ENCODE results near the gene AATF. TPM values are rescaled to one million over a fixed set of nuclear protein-coding genes. Genes with fewer than 3 reads are reported as not detected.

Gene AATF
- polyA plus RNA-seq, 3 donors: 24.3 to 57.9 (median 41.1) TPM

DNA sequence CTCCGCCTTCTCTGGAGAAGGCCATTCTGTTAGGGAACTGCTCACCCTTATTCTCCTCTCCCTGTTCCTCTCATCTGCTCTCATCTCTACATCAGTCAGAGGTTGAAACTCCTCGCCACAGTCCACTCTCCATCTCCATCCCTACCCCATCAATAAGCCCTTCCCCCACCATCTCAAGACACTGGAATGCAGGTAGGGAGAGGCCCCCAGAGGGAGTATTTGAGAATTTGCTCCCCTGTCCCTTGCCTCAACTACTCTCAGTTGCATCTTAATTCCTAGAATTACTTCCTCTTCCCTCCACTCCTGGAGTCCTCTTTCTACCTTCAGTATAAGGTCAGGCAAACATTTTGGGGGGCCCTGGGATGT, 2.0 kb upstream of the AATF start:
- intact Hi-C loops (cut with micrococcal nuclease): loop anchor here (2.0 to 10.0 kb wide), 2 partner anchors 14 to 342 kb away; partner anchors contain the start of gene MRM1 (in 1 of the 2)
- peaks cover 0 to 31% of the 10 kb centered on the region in 2 donors for H3K9me3 ChIP-seq (replicated peaks in 1 of 2; ENCODE audit: control insufficient read depth in 1 of 2, insufficient read depth in 1 of 2, low read length in 2 of 2)
- H2AFZ ChIP-seq (ENCODE audit: insufficient read depth, low read depth, low read length, poor library complexity, severe bottlenecking): no peak overlapping the region
- H3K27me3 ChIP-seq (ENCODE audit: control insufficient read depth in 2 of 2, insufficient read depth in 2 of 2, low read length in 2 of 2): peaks cover 61 to 64% of the 10 kb centered on the region in 2 donors
- TF ChIP-seq, protein P1, sequence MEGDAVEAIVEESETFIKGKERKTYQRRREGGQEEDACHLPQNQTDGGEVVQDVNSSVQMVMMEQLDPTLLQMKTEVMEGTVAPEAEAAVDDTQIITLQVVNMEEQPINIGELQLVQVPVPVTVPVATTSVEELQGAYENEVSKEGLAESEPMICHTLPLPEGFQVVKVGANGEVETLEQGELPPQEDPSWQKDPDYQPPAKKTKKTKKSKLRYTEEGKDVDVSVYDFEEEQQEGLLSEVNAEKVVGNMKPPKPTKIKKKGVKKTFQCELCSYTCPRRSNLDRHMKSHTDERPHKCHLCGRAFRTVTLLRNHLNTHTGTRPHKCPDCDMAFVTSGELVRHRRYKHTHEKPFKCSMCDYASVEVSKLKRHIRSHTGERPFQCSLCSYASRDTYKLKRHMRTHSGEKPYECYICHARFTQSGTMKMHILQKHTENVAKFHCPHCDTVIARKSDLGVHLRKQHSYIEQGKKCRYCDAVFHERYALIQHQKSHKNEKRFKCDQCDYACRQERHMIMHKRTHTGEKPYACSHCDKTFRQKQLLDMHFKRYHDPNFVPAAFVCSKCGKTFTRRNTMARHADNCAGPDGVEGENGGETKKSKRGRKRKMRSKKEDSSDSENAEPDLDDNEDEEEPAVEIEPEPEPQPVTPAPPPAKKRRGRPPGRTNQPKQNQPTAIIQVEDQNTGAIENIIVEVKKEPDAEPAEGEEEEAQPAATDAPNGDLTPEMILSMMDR (IDR thresholded peaks at IDR 0.05): no peak
- no peak overlapping the region for H3K4me3 ChIP-seq (replicated peaks in 1 of 3; ENCODE audit: low read depth in 2 of 3, low read length in 3 of 3)
- 60% methylated on average over 1 of the region's 2 CpGs for WGBS (ENCODE audit: insufficient coverage)
- H4K20me1 ChIP-seq (ENCODE audit: insufficient read depth, low read length): peaks cover 20% of the 10 kb centered on the region
- no peak overlapping the region for H3K4me2 ChIP-seq (replicated peaks; ENCODE audit: extremely low read depth, low read length, poor library complexity, severe bottlenecking)
- H3K4me3 Mint-ChIP-seq: peak overlapping the region in 1 of 2 donors; percentile 99
- no peak for DNase-seq
- H3K27me3 Mint-ChIP-seq (ENCODE audit: low read depth in 3 of 3): peaks cover 58 to 62% (median 61%) of the 10 kb centered on the region in 3 donors
- H3K79me2 ChIP-seq (ENCODE audit: insufficient read depth, low read length): peaks cover 28% of the 10 kb centered on the region
- peaks cover 15 to 17% of the 10 kb centered on the region in 2 donors for H3K36me3 Mint-ChIP-seq
- peaks cover 0 to 39% (median 7%) of the 10 kb centered on the region in 7 donors for H3K9me3 Mint-ChIP-seq
- peaks cover 3 to 15% of the 10 kb centered on the region in 2 donors for H3K36me3 ChIP-seq (replicated peaks in 1 of 2; ENCODE audit: control insufficient read depth in 1 of 2, insufficient read depth in 2 of 2, low read length in 2 of 2)
- H3K9ac ChIP-seq (ENCODE audit: insufficient read depth, low read length, poor library complexity, severe bottlenecking): no peak overlapping the region
- H3K27ac ChIP-seq (ENCODE audit: low read depth in 1 of 2, low read length in 2 of 2): no peak overlapping the region
- no peak overlapping the region for H3K27ac Mint-ChIP-seq
- H3K4me1 Mint-ChIP-seq: peaks cover 46% of the 10 kb centered on the region
- peaks cover 31 to 41% of the 10 kb centered on the region in 2 donors for H3K4me1 ChIP-seq (ENCODE audit: control insufficient read depth in 1 of 2, insufficient read depth in 2 of 2, low read length in 2 of 2)

DNA sequence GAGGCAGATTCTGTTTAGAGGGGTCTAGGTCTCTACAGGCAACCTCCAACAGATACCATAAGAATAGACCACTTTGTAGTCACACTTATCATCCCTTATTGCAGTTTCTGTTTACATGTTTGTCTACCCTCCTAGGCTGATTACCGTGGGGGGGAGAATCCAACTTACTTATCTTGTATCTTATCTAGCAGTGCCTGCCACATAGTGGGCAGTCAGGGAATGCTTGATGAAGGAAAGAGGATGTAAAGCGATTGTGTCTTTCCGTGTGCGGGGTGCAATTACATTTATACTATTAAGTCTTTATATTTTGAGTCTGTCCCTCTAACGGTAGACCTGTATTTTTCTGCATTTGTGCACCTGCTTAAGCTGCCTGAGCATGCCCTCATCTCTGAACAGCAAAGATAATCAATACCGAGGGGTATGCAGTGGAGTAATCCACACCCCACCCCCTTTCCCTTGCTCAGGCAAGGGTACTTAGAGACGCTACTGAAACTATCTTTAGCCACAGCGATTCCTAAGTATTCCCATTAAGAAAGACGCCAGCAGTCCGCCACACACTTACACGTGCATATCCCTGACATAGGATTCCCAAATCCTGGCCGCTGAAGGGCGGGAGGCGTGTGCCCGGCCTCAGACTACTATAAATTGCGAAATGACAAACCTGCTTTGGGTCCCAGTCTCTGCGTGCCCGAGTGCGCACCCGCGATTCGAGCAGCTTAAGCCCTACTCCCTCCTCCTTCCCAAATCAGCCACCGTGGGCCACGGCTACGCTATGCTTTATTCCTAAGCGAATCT, 635 bp upstream of the AATF start:
- Histone ChIP-seq H3K27me3 (ENCODE audit: control insufficient read depth in 2 of 2, insufficient read depth in 2 of 2, low read length in 2 of 2) (peaks cover 47 to 50% of the 10 kb centered on the region in 2 donors), H3K36me3 (replicated peaks in 1 of 2; ENCODE audit: control insufficient read depth in 1 of 2, insufficient read depth in 2 of 2, low read length in 2 of 2) (peaks cover 17 to 29% of the 10 kb centered on the region in 2 donors), H4K20me1 (ENCODE audit: insufficient read depth, low read length) (peaks cover 32% of the 10 kb centered on the region), H3K4me3 (replicated peaks in 1 of 3; ENCODE audit: low read depth in 2 of 3, low read length in 3 of 3) (peak overlapping the region; percentile 71 to 87 (median 83)), H3K9me3 (replicated peaks in 1 of 2; ENCODE audit: control insufficient read depth in 1 of 2, insufficient read depth in 1 of 2, low read length in 2 of 2) (peaks cover 0 to 21% of the 10 kb centered on the region in 2 donors), H3K79me2 (ENCODE audit: insufficient read depth, low read length) (peaks cover 37% of the 10 kb centered on the region), H3K4me2 (replicated peaks; ENCODE audit: extremely low read depth, low read length, poor library complexity, severe bottlenecking) (peak overlapping the region; percentile 81), H2AFZ (ENCODE audit: insufficient read depth, low read depth, low read length, poor library complexity, severe bottlenecking) (peak overlapping the region; percentile 94), H3K9ac (ENCODE audit: insufficient read depth, low read length, poor library complexity, severe bottlenecking) (peak overlapping the region; percentile 92), H3K27ac (ENCODE audit: low read depth in 1 of 2, low read length in 2 of 2) (peak overlapping the region; percentile 80 to 91), H3K4me1 (ENCODE audit: control insufficient read depth in 1 of 2, insufficient read depth in 2 of 2, low read length in 2 of 2) (peaks cover 17 to 27% of the 10 kb centered on the region in 2 donors)
- TF ChIP-seq, protein P1 (IDR thresholded peaks at IDR 0.05): no peak
- H3K36me3 Mint-ChIP-seq: peaks cover 28 to 31% of the 10 kb centered on the region in 2 donors
- H3K4me1 Mint-ChIP-seq: peaks cover 47% of the 10 kb centered on the region
- under 1% methylated on average over 18 of the region's 26 CpGs for WGBS (ENCODE audit: insufficient coverage)
- H3K4me3 Mint-ChIP-seq: peak overlapping the region; percentile 95 to 99
- intact Hi-C loops (cut with micrococcal nuclease): loop anchor here (2.0 to 10.0 kb wide), 2 partner anchors 15 to 343 kb away; partner anchors contain the start of gene MRM1 (in 1 of the 2)
- peak overlapping the region; percentile 6 to 98 (median 95) for H3K27ac Mint-ChIP-seq
- no peak for DNase-seq
- H3K9me3 Mint-ChIP-seq: peaks cover 0 to 29% (median 7%) of the 10 kb centered on the region in 7 donors
- peaks cover 46 to 48% (median 47%) of the 10 kb centered on the region in 3 donors for H3K27me3 Mint-ChIP-seq (ENCODE audit: low read depth in 3 of 3)
